A549 treated with Hydrocortisone at 1 μM for 4 hours (cell line): ENCODE measurements around the gene HPS3. TPM values are rescaled to one million over a fixed set of nuclear protein-coding genes. Genes with fewer than 3 reads are reported as not detected.

Experiments
- total RNA-seq: library from RNA; stranded (reverse); fragments of 200-300 nt; extraction: Qiagen RNA extraction; gene quantifications from 5 replicates; pipeline ENCODE4 v1.2.3, GENCODE V29; 2022

The HPS3 gene, protein sequence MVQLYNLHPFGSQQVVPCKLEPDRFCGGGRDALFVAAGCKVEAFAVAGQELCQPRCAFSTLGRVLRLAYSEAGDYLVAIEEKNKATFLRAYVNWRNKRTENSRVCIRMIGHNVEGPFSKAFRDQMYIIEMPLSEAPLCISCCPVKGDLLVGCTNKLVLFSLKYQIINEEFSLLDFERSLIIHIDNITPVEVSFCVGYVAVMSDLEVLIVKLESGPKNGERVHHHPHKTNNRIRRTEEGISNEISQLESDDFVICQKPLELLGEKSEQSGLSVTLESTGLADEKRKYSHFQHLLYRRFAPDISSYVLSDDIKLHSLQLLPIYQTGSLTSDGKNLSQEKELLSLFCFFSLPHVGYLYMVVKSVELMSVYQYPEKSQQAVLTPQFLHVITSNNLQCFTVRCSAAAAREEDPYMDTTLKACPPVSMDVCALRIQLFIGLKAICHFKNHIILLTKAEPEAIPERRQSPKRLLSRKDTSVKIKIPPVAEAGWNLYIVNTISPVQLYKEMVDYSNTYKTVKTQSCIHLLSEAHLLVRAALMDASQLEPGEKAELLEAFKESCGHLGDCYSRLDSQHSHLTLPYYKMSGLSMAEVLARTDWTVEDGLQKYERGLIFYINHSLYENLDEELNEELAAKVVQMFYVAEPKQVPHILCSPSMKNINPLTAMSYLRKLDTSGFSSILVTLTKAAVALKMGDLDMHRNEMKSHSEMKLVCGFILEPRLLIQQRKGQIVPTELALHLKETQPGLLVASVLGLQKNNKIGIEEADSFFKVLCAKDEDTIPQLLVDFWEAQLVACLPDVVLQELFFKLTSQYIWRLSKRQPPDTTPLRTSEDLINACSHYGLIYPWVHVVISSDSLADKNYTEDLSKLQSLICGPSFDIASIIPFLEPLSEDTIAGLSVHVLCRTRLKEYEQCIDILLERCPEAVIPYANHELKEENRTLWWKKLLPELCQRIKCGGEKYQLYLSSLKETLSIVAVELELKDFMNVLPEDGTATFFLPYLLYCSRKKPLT
- total RNA-seq = 32.0 to 35.8 TPM (median 34.2 TPM) in 5 replicates

DNA sequence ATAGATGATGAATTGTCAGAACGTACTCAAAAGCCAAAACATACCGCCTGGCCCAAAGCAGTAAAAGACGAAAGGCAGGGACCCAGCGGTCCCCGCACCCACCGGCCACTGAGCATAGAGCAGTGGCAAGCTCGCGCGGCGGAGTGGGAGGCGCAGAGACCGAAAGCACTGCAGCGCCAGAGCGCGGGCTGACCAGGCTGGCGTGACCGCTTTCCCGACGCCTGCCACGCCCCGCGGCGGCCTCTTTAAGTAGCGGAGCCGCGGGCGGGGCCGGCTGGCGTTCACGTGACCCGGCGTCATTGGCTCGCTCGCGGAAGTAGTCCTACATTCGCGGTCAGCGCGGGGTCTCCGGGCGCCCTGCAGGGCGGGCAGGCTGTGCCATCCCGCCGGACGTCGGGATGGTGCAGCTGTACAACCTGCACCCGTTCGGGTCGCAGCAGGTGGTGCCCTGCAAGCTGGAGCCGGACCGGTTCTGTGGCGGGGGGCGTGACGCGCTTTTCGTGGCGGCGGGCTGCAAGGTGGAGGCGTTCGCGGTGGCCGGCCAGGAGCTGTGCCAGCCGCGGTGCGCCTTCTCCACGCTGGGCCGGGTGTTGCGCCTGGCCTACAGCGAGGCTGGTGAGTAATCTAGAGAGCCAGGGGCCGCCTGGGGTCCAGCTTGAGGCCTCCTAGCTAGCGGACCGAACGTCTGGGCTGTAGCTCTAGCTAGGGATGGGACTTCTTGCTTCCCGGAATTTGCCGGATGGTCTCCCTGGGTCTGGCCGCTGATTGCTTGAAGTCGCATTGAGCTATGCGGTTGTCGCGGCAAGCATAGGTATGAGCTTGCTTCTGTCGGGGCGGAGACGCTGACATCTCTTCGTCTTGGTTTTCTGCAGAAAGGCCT is at the start of gene HPS3:
Gene HPS3, plus strand, starts transcription at position 313 of the 880 bp plus-strand sequence. Its CDS starts 86 bp downstream, at position 399.

DNA sequence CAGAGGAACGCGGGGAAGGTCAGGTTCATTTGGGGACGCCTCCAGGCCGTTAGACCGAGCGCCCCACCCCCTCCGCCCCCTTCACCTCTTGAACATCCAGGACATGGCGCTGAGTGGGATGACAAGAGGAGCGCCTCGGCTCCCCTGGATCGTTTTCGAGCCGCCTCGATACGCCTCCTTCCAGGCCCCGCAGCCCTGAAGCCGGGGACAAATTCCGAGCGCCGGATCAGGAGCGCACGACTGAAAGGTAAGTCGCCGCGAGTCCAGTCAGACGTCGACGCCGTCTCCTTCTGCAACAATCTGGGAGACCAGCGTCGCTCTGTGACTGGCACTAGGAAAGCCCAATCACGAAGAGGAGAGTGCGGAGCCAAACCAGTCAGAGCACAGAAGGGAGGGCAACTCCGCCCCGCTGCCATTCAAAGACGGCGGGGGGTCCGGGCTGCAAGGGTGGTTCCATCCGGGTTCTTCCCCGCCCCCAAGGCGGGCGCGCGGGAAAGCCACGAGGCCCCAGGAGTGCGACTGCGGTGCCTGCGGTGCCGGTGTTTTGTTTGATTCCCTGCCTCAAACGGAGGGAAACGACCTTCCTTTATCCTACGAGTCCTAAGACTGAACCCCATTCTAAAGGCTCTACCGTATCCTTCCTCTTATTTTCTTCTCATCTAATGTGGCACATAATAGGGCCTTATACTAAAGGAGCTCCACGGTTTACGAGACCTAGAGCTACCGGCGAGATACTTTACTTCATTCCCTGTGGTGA is 43.0 kb upstream of the HPS3 start, which contains the start of gene HLTF:
Gene HLTF, minus strand, starts transcription at position 302 of the 757 bp plus-strand sequence. Its CDS starts 197 bp downstream, at position 105.

DNA sequence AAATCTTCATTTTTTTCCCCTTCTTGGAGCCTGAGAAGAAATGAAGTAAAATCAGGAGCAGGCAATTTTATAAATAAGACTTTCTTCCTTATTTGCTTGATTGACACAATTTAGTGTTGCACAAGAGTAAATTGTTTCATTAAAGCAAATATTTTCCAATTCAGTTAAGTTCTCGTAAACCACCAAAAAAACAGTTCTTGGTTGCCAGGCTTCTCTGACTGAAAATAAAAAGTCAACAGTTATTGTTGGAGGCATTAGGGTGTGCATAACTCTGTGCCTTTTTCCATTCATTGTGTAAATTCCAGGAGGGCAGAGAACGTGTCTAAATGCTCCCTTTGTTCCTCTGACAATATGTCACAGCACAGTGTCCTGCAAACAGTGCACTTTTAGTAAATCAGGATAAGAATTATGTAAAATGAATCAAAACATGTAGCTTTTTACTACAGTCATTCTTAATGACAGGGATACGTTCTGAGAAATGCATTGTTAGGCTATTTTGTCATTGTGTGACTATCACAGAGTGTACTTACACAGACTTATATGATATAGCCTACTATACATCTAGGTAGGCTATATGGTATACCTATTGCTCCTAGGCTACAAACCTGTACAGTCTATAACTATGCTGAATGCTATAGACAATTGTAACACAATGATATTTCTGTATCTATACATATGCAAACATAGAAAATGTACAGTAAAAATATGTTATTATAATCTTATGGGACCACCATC is 92.5 kb downstream of the HPS3 start, which contains the start of gene CP:
Gene CP, minus strand, starts transcription at position 47 of the 735 bp plus-strand sequence. Its CDS starts 37 bp downstream, at position 10.

Other genes starting within 250 kb of the HPS3 start
- 33.1 to 45.4 TPM (median 34.7 TPM) in 5 replicates for gene GYG1, start 138.1 kb upstream of the HPS3 start, total RNA-seq
- gene HLTF, start 43.1 kb upstream of the HPS3 start, total RNA-seq = 11.2 to 21.7 TPM (median 15.6 TPM) in 5 replicates
- 3.4 to 7.5 TPM (median 6.7 TPM) in 5 replicates for gene CP, start 92.2 kb downstream of the HPS3 start, total RNA-seq
- 30.3 to 41.5 TPM (median 33.5 TPM) in 5 replicates for gene TM4SF18, start 204.0 kb downstream of the HPS3 start, total RNA-seq
- gene TM4SF1, start 248.0 kb downstream of the HPS3 start, total RNA-seq = 948 to 1,744 TPM (median 1,223 TPM) in 5 replicates